Left colon (tissue), 2 donors: ENCODE results near the gene CNNM2. TPM values are rescaled to one million over a fixed set of nuclear protein-coding genes. Genes with fewer than 3 reads are reported as not detected.
A peak's percentile ranks its signal among the peaks of the same experiment; 100 is the strongest.
"Not testable (repeated sequence)": the region's sequence is repeated elsewhere in the genome, so short reads cannot be mapped to it uniquely, and the experiment has no call there.

Source experiments
- ATAC-seq: fragments of 200-7000 bp; cut with Tn5 transposase; one replicate; pipeline ENCODE4 v1.9.1; 2020; ENCODE audit warnings: mild to moderate bottlenecking, moderate library complexity
- DNase-seq, 2 donors: peaks; one replicate each; pipeline ENCODE4 v3.0.0-alpha.2; 2020
- intact Hi-C, 2 donors: fragments of 100-400 bp; cut with DNase I in 1 of 2; cut with micrococcal nuclease in 1 of 2; formaldehyde crosslinking; loops; one replicate each; pipeline versions ENCODE4 v1.11.2 to v1.14.0; 2022; cut with DNase I, micrococcal nuclease
- total RNA-seq, 2 donors: library from RNA; stranded (reverse); fragmentation: NEBNext Ultra II Directional; extraction: Animal tissue kit (Norgen Biotek cat#: 25700); gene quantifications; one replicate each; pipeline ENCODE4 v1.2.1, GENCODE V29; 2021
- donor health status: DM: no; HTN: no; CAD: no.
- donor health status: DM: yes; HTN: yes; CAD: no.

CNNM2 gene
- total RNA-seq, 2 donors from 2014 or later, result 34.5 to 38.6 TPM

DNA sequence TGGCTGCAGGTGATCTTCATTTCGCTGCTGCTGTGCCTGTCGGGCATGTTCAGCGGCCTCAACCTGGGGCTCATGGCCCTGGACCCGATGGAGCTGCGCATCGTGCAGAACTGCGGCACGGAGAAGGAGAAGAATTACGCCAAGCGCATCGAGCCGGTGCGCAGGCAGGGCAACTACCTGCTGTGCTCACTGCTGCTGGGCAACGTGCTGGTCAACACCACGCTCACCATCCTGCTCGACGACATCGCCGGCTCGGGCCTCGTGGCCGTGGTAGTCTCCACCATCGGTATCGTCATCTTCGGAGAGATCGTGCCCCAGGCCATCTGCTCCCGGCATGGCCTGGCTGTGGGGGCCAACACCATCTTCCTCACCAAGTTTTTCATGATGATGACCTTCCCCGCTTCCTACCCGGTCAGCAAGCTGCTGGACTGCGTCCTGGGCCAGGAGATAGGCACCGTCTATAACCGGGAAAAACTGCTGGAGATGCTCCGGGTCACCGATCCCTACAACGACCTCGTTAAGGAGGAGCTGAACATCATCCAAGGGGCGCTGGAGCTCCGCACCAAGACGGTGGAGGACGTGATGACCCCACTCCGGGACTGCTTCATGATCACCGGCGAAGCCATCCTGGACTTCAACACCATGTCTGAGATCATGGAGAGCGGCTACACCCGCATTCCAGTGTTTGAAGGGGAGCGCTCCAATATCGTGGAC lies 1.3 kb downstream of the CNNM2 start:
- DNase-seq (peak; percentile 32 to 39), ATAC-seq (no peak)
- intact Hi-C loops, result loop anchor here (5.0 to 10.0 kb wide), 2 partner anchors 145 to 328 kb away; partner anchors contain the start of gene RPEL1 (in 2 of the 2)

DNA sequence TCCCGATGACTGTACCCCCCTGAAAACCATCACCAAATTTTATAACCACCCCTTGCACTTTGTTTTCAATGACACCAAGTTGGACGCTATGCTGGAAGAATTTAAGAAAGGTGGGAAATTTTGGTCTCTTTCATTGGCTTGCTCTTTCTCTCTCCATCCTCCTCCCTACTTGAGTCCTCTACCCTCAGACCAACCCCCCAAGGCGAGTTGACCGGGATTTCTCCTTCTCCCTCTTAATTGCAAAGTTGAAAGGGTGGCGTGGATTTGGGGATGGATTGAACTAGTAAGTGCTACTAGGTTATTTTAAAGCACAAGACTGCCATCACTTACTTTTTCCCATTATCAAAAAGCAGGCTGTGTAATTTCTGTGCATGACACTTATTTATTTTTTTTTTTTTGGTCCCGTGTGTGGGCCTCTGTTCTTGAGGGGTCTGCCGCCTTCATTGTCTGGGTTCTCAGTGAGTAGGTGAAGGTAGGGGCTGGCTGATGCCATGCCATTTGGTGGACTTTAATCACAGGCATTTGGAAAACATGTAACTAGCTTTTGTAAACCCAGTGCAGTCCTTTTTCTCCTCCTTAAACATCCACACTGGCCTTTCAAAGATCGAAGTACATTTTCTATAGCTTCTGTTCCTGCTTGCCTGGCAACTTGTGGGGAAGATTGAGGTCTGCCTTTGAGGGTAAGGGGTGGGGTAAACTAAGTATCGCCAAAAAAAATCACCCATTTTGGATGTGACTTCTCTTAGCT lies 2.1 kb downstream of the CNNM2 start:
- ATAC-seq (no peak), DNase-seq (no peak)
- intact Hi-C loops, result loop anchor here (5.0 to 10.0 kb wide), 2 partner anchors 145 to 327 kb away; partner anchors contain the start of gene RPEL1 (in 2 of the 2)

DNA sequence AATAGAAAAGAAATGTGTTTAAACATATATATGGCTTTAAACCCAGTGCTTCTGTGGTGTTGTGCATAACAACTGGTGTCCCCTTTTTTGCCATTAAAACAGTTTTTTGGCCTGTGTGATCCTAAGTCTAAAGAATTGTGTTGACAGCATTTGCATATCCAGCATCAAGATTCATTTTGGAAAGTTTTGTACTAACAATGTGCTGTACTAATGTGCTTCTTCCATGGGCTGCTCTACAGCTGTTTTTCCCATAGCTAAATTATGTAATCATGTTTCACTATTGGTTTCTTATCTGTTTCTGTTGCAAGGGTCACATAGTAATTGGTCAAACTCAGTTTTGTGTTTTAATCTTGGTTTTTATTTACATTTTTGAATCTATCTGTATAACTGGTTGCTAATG lies 5.5 kb downstream of the CNNM2 start:
- no peak for ATAC-seq
- intact Hi-C loops, result loop anchor here in 1 of 2 donors (10.0 kb wide), 1 partner anchor 141 kb away; no protein-coding TSS in a partner anchor
- DNase-seq, result no peak

DNA sequence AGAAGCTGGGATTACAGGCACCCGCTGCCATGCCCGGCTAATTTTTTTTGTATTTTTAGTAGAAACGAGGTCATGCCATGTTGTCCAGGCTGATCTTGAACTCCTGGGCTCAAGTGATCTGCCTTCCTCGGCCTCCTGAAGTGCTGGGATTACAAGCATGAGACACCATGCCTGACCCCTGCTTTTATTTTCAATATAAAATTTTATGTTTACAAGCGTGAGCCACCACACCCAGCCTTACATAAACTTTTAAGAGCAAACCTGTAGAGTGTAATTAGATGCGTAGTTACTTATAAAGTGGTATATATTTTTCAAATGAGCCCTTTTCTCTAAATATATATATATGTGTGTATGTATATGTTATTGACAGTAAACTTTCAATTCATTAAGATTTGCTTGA lies 8.7 kb downstream of the CNNM2 start:
- ATAC-seq, result peak; percentile 82
- DNase-seq, result peak in 1 of 2 donors; percentile 14
- intact Hi-C loops, result loop anchor here in 1 of 2 donors (10.0 kb wide), 1 partner anchor 138 kb away; no protein-coding TSS in a partner anchor

- DNase-seq, result peak in 1 of 2 donors; percentile 27
- peak; percentile 44 for ATAC-seq
- intact Hi-C loops, result loop anchor here in 1 of 2 donors (10.0 kb wide), 1 partner anchor 137 kb away; no protein-coding TSS in a partner anchor
Measured at GRCh38 chr10:102927311-102928010, 9.4 kb downstream of the CNNM2 start.

DNA sequence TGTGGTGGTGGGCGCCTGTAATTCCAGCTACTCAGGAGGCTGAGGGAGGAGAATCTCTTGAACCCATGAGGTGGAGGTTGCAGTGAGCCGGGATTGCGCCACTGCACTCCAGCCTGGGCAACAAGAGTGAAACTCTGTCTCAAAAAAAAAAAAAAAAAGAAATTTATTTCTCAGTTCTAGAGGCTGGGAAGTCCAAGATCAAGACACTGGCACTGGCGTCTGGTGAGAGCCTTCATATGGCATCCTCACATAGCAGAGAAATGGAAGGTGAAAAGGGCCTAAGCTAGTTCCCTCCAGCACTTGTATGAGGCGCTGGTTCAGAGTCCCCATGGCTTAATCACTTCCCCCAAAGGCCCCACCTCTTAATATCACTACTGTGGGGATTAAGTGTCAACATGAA lies 10.3 kb downstream of the CNNM2 start:
- intact Hi-C loops, result loop anchor here in 1 of 2 donors (10.0 kb wide), 1 partner anchor 136 kb away; no protein-coding TSS in a partner anchor
- ATAC-seq, result not testable (repeated sequence)

GRCh38 chr10:102930720-102931119 lies 12.6 kb downstream of the CNNM2 start:
- no peak for DNase-seq
- intact Hi-C loops, result no loop called here
- no peak for ATAC-seq

More for the DNA sequence above, 10.3 kb downstream of the CNNM2 start:
- not testable (repeated sequence) for DNase-seq

DNA sequence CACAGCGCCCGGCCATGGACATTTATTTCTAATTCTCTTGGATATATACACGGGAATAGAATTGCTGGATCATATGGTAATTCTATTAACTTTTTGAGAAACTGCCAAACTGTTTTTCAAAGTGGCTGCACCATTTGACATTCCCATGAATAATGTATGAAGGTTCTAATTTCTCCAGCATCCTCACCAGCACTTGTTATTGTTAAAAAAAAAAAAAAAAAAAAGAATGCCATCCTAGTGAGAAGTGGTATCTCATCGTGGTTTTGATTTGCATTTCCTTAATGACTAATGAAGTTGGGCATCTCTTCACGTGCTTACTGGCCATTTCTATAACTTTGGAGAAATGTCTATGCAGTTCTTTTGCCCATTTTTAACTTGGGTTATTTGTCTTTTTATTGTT lies 13.5 kb downstream of the CNNM2 start:
- DNase-seq (no peak), ATAC-seq (no peak)
- intact Hi-C loops, result no loop called here

DNA sequence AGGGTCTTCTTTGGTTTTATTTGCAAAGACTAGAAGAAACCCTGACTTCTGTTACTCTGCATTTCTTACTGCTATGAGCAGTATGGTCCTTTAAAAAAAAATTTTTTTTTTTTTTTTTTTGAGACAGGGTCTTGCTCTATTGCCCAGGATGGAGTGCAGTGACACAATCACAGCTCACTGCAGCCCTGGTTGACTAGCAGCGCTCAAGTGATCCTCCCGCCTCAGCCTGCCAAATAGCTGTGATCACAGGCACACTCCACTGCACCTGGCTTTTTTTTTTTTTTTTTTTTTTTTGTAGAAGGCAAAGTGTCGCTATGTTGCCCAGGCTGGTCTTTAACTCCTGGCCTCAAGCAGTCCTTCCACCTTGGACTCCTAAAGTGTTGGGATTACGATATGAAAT lies 17.4 kb downstream of the CNNM2 start:
- ATAC-seq (no peak), DNase-seq (no peak)
- intact Hi-C loops, result no loop called here

DNA sequence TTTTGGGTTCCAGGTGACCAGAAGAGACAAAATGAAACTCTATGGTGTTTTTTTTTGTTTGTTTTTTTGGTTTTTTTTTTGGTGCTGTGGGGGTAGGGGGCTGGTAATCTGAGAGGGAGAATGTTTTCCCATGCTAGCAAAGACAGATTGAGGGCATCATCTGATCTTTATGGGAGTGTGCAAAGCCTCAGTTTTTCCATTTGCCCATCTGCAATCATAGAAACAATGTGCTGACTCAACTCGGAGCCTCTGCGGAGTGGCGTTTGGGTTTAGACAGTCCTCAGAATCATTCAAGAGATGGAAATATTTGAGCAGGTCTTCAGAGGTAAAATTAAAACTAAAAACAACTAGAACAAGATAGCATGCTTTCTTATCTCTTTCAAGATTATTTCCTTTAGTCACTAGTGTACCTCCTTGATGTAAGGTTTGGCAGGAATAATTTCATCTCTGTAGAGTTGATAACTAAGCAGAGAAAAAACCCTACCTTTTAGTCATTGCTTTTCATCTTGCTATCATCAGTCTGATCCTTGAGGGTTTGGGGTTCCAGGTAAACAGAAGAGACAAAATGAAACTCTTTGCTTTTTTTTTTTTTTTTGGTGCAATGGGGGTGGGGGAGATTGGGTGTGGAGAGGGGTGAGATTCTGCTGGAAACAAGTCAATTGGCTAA lies 18.0 kb downstream of the CNNM2 start:
- ATAC-seq (no peak), DNase-seq (no peak)
- intact Hi-C loops, result no loop called here

GRCh38 chr10:102941401-102941800 lies 23.3 kb downstream of the CNNM2 start:
- no peak for DNase-seq
- ATAC-seq, result no peak
- intact Hi-C loops, result no loop called here

- intact Hi-C loops, result no loop called here
- ATAC-seq, result peak; percentile 8
- DNase-seq, result no peak
Measured at GRCh38 chr10:102945449-102945848, 27.4 kb downstream of the CNNM2 start.

DNA sequence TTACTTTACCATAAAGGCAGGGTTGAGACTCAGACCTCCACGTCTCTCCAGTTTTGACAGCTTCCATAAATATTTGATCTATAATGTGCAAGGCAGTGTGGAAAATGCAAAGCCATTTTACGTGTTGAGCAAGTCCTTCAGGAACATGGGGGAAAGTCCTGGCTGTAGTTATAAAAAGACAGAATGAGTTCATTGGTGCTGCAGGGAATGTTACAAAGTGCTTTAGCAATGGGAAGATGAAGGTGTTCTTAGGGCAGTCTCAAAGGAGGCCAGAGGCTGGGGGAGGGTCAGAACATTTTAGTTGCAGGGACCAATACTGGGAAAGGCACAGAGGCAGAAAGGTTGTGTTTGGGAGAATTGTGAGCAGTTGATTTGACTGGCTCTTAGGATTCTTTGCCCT lies 27.9 kb downstream of the CNNM2 start:
- ATAC-seq (peak; percentile 54), DNase-seq (no peak)
- intact Hi-C loops, result no loop called here

GRCh38 chr10:102946992-102947391 lies 28.9 kb downstream of the CNNM2 start:
- DNase-seq, result no peak
- intact Hi-C loops, result no loop called here

GRCh38 chr10:102948176-102948575 lies 30.1 kb downstream of the CNNM2 start:
- intact Hi-C loops, result no loop called here
- DNase-seq, result no peak
- no peak for ATAC-seq

More at GRCh38 chr10:102946992-102947391, 28.9 kb downstream of the CNNM2 start:
- peak; percentile 38 for ATAC-seq

GRCh38 chr10:102948786-102949185 lies 30.7 kb downstream of the CNNM2 start:
- ATAC-seq (no peak), DNase-seq (no peak)
- intact Hi-C loops, result no loop called here

GRCh38 chr10:102949916-102950315 lies 31.8 kb downstream of the CNNM2 start:
- intact Hi-C loops, result no loop called here
- no peak for ATAC-seq
- DNase-seq, result no peak

DNA sequence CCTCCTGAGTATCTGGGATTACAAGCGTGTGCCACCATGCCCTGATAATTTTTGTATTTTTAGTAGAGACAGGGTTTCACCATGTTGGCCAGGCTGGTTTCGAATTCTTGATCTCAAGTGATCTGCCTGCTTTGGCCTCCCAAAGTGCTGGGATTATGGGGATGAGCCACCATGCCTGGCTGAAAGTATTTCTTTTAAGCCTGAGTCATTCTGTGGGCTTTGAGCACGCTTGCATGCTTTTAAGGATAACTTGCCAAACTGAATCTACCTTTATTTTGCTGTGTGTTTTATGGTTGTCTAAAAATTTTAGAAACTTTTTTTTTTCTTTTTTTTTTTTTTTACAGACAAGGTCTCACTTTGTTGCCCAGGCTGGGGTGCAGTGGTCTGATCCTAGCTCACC lies 33.2 kb downstream of the CNNM2 start:
- ATAC-seq (no peak), DNase-seq (no peak)
- intact Hi-C loops, result no loop called here

DNA sequence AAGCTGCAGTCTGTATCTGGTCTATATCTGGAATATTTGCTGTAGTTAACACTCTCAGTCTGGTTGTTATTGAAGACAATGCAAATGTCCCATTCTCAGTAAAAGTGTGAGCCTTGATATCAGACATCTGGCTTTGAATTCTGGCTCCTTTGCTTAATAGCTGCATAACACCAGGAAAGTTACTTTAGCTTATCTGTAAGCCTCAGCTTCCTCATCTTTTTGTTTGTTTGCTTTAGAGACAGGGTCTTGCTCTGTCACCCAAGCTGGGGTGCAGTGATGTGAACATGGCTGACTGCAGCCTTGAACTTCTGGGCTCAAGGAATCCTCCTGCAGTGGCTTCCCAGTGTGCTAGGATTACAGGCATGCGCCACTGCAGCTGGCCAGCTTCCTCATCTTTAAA lies 41.3 kb downstream of the CNNM2 start:
- ATAC-seq, result peak; percentile 41
- intact Hi-C loops, result no loop called here
- no peak for DNase-seq
